ENCODE data around the gene TMEM50A.
"Not testable (repeated sequence)": the region's sequence is repeated elsewhere in the genome, so short reads cannot be mapped to it uniquely, and the experiment has no call there.

DNA sequence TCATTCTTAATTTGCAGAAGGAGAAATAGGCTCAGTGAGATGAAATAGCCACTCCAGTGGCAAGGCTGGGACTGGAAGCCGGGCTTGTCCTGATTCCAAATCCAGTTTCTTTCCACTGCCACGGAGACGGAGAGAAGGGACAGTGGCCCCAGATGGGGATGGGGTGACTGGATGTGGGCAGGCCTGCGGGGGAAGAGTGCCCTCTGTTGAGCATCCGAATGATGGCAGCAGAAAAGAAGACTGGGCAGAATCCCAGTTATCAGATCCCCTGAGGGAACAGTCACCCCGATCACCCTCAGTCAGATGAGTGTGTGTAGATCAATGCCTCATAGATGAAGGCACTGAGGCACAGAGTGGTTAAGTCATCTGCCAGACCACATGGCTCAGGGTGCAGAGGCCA lies 48.1 kb upstream of the TMEM50A start:
- TF ChIP-seq NR3C1 (IDR thresholded peaks at IDR 0.05); FOXS1 (CRISPR knock-in tag; IDR thresholded peaks at IDR 0.05); POLR2AphosphoS2 (conservative IDR thresholded peaks at IDR 0.05; ENCODE audit: low read length); HOXA7 (CRISPR knock-in tag; IDR thresholded peaks at IDR 0.05); EP300 (IDR thresholded peaks at IDR 0.05); ZSCAN20 (CRISPR knock-in tag; IDR thresholded peaks at IDR 0.05); CEBPB (IDR thresholded peaks at IDR 0.05): not testable (repeated sequence)
- TF ChIP-seq, protein P1, sequence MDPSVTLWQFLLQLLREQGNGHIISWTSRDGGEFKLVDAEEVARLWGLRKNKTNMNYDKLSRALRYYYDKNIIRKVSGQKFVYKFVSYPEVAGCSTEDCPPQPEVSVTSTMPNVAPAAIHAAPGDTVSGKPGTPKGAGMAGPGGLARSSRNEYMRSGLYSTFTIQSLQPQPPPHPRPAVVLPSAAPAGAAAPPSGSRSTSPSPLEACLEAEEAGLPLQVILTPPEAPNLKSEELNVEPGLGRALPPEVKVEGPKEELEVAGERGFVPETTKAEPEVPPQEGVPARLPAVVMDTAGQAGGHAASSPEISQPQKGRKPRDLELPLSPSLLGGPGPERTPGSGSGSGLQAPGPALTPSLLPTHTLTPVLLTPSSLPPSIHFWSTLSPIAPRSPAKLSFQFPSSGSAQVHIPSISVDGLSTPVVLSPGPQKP (IDR thresholded peaks at IDR 0.05; ENCODE audit: low read depth, low read length), result not testable (repeated sequence)
- TF ChIP-seq, protein P2, sequence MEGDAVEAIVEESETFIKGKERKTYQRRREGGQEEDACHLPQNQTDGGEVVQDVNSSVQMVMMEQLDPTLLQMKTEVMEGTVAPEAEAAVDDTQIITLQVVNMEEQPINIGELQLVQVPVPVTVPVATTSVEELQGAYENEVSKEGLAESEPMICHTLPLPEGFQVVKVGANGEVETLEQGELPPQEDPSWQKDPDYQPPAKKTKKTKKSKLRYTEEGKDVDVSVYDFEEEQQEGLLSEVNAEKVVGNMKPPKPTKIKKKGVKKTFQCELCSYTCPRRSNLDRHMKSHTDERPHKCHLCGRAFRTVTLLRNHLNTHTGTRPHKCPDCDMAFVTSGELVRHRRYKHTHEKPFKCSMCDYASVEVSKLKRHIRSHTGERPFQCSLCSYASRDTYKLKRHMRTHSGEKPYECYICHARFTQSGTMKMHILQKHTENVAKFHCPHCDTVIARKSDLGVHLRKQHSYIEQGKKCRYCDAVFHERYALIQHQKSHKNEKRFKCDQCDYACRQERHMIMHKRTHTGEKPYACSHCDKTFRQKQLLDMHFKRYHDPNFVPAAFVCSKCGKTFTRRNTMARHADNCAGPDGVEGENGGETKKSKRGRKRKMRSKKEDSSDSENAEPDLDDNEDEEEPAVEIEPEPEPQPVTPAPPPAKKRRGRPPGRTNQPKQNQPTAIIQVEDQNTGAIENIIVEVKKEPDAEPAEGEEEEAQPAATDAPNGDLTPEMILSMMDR (IDR thresholded peaks at IDR 0.05), result not testable (repeated sequence)
- TF ChIP-seq, protein P3, sequence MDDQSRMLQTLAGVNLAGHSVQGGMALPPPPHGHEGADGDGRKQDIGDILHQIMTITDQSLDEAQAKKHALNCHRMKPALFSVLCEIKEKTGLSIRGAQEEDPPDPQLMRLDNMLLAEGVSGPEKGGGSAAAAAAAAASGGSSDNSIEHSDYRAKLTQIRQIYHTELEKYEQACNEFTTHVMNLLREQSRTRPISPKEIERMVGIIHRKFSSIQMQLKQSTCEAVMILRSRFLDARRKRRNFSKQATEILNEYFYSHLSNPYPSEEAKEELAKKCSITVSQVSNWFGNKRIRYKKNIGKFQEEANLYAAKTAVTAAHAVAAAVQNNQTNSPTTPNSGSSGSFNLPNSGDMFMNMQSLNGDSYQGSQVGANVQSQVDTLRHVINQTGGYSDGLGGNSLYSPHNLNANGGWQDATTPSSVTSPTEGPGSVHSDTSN (IDR thresholded peaks at IDR 0.05), result not testable (repeated sequence)

Measured in A549 (cell line).